H1 (cell line): ENCODE data around the gene ZNF830. TPM values are rescaled to one million over a fixed set of nuclear protein-coding genes. Genes with fewer than 3 reads are reported as not detected.

Source experiments
- BACH1 ChIP-seq: IDR thresholded peaks from 2 replicates; pipeline ENCODE4 v1.6.1; 2012; ENCODE audit warnings: low read length, improper control_type of control experiment
- JUN ChIP-seq: IDR thresholded peaks from 2 replicates; pipeline ENCODE4 v1.6.1; 2011; ENCODE audit warnings: low read depth, mild to moderate bottlenecking, improper control_type of control experiment, low read length
- RXRA ChIP-seq: IDR thresholded peaks from 2 replicates; pipeline ENCODE4 v1.6.1; 2011; ENCODE audit warnings: low read depth, mild to moderate bottlenecking, low read length, moderate library complexity; ENCODE audit not compliant: insufficient read depth
- polyA plus RNA-seq, 7 experiments: library from polyadenylated mRNA; depleted of rRNA in 3 of 7; stranded (reverse) in 5 of 7; unstranded in 2 of 7; fragments of >200 nt in 5 of 7; fragments of 200-250 nt in 2 of 7; gene quantifications; 1 replicate in 5 of 7; 2 replicates in 1 of 7; 4 replicates in 1 of 7; pipeline versions ENCODE4 v1.2.1 to v1.2.3, GENCODE V29; 2011 to 2013; ENCODE audit warnings: missing spikeins in 2 of 7, mixed read lengths in 2 of 7
- total RNA-seq: library from RNA; stranded (reverse); fragmentation: NEBNext Ultra II Directional; extraction: Animal tissue kit (Norgen Biotek cat#: 25700); gene quantifications from 2 replicates; pipeline ENCODE4 v1.2.1, GENCODE V29; 2021
- TF ChIP-seq, protein P1 (sequence below): fragments of 300-600 bp; sonication (generic); IDR thresholded peaks from 2 replicates; pipeline ENCODE4 v1.7.1; 2012; ENCODE audit warnings: low read length, moderate library complexity, mild to moderate bottlenecking, inconsistent platforms; ENCODE audit not compliant: insufficient replicate concordance

ZNF830 gene
- total and polyA plus RNA-seq, 2 of the 8 experiments (the other 6 are each of a cell fraction or from before 2014, with no cell fraction given): 4.2 to 19.9 TPM

GRCh38 chr17:34917381-34917780, 44.0 kb upstream of the ZNF830 start (continued):
- TF ChIP-seq, protein P1, sequence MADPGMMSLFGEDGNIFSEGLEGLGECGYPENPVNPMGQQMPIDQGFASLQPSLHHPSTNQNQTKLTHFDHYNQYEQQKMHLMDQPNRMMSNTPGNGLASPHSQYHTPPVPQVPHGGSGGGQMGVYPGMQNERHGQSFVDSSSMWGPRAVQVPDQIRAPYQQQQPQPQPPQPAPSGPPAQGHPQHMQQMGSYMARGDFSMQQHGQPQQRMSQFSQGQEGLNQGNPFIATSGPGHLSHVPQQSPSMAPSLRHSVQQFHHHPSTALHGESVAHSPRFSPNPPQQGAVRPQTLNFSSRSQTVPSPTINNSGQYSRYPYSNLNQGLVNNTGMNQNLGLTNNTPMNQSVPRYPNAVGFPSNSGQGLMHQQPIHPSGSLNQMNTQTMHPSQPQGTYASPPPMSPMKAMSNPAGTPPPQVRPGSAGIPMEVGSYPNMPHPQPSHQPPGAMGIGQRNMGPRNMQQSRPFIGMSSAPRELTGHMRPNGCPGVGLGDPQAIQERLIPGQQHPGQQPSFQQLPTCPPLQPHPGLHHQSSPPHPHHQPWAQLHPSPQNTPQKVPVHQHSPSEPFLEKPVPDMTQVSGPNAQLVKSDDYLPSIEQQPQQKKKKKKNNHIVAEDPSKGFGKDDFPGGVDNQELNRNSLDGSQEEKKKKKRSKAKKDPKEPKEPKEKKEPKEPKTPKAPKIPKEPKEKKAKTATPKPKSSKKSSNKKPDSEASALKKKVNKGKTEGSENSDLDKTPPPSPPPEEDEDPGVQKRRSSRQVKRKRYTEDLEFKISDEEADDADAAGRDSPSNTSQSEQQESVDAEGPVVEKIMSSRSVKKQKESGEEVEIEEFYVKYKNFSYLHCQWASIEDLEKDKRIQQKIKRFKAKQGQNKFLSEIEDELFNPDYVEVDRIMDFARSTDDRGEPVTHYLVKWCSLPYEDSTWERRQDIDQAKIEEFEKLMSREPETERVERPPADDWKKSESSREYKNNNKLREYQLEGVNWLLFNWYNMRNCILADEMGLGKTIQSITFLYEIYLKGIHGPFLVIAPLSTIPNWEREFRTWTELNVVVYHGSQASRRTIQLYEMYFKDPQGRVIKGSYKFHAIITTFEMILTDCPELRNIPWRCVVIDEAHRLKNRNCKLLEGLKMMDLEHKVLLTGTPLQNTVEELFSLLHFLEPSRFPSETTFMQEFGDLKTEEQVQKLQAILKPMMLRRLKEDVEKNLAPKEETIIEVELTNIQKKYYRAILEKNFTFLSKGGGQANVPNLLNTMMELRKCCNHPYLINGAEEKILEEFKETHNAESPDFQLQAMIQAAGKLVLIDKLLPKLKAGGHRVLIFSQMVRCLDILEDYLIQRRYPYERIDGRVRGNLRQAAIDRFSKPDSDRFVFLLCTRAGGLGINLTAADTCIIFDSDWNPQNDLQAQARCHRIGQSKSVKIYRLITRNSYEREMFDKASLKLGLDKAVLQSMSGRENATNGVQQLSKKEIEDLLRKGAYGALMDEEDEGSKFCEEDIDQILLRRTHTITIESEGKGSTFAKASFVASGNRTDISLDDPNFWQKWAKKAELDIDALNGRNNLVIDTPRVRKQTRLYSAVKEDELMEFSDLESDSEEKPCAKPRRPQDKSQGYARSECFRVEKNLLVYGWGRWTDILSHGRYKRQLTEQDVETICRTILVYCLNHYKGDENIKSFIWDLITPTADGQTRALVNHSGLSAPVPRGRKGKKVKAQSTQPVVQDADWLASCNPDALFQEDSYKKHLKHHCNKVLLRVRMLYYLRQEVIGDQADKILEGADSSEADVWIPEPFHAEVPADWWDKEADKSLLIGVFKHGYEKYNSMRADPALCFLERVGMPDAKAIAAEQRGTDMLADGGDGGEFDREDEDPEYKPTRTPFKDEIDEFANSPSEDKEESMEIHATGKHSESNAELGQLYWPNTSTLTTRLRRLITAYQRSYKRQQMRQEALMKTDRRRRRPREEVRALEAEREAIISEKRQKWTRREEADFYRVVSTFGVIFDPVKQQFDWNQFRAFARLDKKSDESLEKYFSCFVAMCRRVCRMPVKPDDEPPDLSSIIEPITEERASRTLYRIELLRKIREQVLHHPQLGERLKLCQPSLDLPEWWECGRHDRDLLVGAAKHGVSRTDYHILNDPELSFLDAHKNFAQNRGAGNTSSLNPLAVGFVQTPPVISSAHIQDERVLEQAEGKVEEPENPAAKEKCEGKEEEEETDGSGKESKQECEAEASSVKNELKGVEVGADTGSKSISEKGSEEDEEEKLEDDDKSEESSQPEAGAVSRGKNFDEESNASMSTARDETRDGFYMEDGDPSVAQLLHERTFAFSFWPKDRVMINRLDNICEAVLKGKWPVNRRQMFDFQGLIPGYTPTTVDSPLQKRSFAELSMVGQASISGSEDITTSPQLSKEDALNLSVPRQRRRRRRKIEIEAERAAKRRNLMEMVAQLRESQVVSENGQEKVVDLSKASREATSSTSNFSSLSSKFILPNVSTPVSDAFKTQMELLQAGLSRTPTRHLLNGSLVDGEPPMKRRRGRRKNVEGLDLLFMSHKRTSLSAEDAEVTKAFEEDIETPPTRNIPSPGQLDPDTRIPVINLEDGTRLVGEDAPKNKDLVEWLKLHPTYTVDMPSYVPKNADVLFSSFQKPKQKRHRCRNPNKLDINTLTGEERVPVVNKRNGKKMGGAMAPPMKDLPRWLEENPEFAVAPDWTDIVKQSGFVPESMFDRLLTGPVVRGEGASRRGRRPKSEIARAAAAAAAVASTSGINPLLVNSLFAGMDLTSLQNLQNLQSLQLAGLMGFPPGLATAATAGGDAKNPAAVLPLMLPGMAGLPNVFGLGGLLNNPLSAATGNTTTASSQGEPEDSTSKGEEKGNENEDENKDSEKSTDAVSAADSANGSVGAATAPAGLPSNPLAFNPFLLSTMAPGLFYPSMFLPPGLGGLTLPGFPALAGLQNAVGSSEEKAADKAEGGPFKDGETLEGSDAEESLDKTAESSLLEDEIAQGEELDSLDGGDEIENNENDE: no peak
- no peak for TF ChIP-seq BACH1
- no peak for TF ChIP-seq JUN
- TF ChIP-seq RXRA: no peak
- TF ChIP-seq, all 59 proteins: peak for 0
